ENCODE measurements around the gene NEB. TPM values are rescaled to one million over a fixed set of nuclear protein-coding genes. Genes with fewer than 3 reads are reported as not detected.

Gene NEB
- polyA plus RNA-seq, 1 of the 3 experiments (the other 2 are of a cell fraction), result 0.02 TPM

- Histone ChIP-seq H3K4me1 (ENCODE audit: control insufficient read depth in 1 of 2, insufficient read depth in 2 of 2, low read depth in 1 of 2, low read length in 1 of 2) (peaks cover 0 to 19% of the 10 kb centered on the region in 2 experiments; a peak in 2 of 4 replicates), H3K9me3 (no peaks in the 10 kb centered on the region), H3K4me2 (no peak overlapping the region), H3K27ac (ENCODE audit: low read depth in 2 of 2, low read length in 1 of 2) (no peak overlapping the region), H3F3A (replicated peaks; ENCODE audit: insufficient read depth) (no peaks in the 10 kb centered on the region), H4K20me1 (ENCODE audit: insufficient read depth) (no peaks in the 10 kb centered on the region), H3K79me2 (ENCODE audit: insufficient read depth) (no peaks in the 10 kb centered on the region), H3K9ac (no peak overlapping the region), H2AFZ (ENCODE audit: low read depth) (no peak overlapping the region), H3K4me3 (ENCODE audit: low read depth in 2 of 2, low read length in 1 of 2) (no peak overlapping the region), H3K36me3 (replicated peaks in 1 of 2; ENCODE audit: control insufficient read depth in 1 of 2, insufficient read depth in 2 of 2, low read length in 1 of 2) (no peaks in the 10 kb centered on the region), H3K27me3 (ENCODE audit: insufficient read depth) (no peaks in the 10 kb centered on the region), H3K9me2 (no peaks in the 10 kb centered on the region)
- 96% methylated on average over 3 of the region's 3 CpGs for WGBS (ENCODE audit: low lambda C conversion rate)
- no peak for DNase-seq
- ChIA-PET POLR2A (no interaction called here), CTCF (no interaction called here)
- no peak for TF ChIP-seq PBX3 (IDR thresholded peaks at IDR 0.05)
- TF ChIP-seq REST (IDR thresholded peaks at IDR 0.05; ENCODE audit: low read depth, low read length), result no peak
- no peak for TF ChIP-seq MXI1 (IDR thresholded peaks at IDR 0.05; ENCODE audit: low read depth, low read length)
- no peak for TF ChIP-seq RCOR1 (IDR thresholded peaks at IDR 0.05; ENCODE audit: low read length)
- no peak for TF ChIP-seq TEAD4 (IDR thresholded peaks at IDR 0.05; ENCODE audit: borderline replicate concordance, insufficient read depth)
- no peak for TF ChIP-seq EZH2phosphoT487 (IDR thresholded peaks at IDR 0.05; ENCODE audit: borderline replicate concordance, low read depth)
- no peak for TF ChIP-seq SMC3 (IDR thresholded peaks at IDR 0.05; ENCODE audit: low read depth, low read length)
- TF ChIP-seq SIN3A (IDR thresholded peaks at IDR 0.05; ENCODE audit: borderline replicate concordance, low read depth, low read length), result no peak
These were observed 26.9 kb upstream of the NEB start for GRCh38 chr2:151761193-151761592.

- ChIA-PET CTCF (no interaction called here), POLR2A (no interaction called here)
- DNase-seq, result no peak
- no peak for TF ChIP-seq FOXM1 (IDR thresholded peaks at IDR 0.05; ENCODE audit: low read depth)
- TF ChIP-seq MAX (IDR thresholded peaks at IDR 0.05; ENCODE audit: low read depth), result no peak
- TF ChIP-seq CHD2 (IDR thresholded peaks at IDR 0.05; ENCODE audit: low read length, partially characterized antibody), result no peak
- TF ChIP-seq PBX3 (IDR thresholded peaks at IDR 0.05), result no peak
- no peak for TF ChIP-seq MXI1 (IDR thresholded peaks at IDR 0.05; ENCODE audit: low read depth, low read length)
- no peak for TF ChIP-seq FOXJ3 (CRISPR knock-in tag; IDR thresholded peaks at IDR 0.05)
- no peak for TF ChIP-seq NRF1 (IDR thresholded peaks at IDR 0.05; ENCODE audit: low read depth, low read length)
- no peak for TF ChIP-seq GATA2 (CRISPR knock-in tag; IDR thresholded peaks at IDR 0.05)
- Histone ChIP-seq H3K4me2 (no peak overlapping the region), H3K27me3 (ENCODE audit: insufficient read depth) (no peaks in the 10 kb centered on the region), H3K9me2 (no peaks in the 10 kb centered on the region), H3K9ac (no peak overlapping the region), H3K9me3 (no peaks in the 10 kb centered on the region), H3K27ac (ENCODE audit: low read depth in 2 of 2, low read length in 1 of 2) (no peak overlapping the region), H3K4me3 (ENCODE audit: low read depth in 2 of 2, low read length in 1 of 2) (no peak overlapping the region), H2AFZ (ENCODE audit: low read depth) (no peak overlapping the region), H3K79me2 (ENCODE audit: insufficient read depth) (no peaks in the 10 kb centered on the region), H3F3A (replicated peaks; ENCODE audit: insufficient read depth) (no peaks in the 10 kb centered on the region), H3K36me3 (replicated peaks in 1 of 2; ENCODE audit: control insufficient read depth in 1 of 2, insufficient read depth in 2 of 2, low read length in 1 of 2) (no peaks in the 10 kb centered on the region), H4K20me1 (ENCODE audit: insufficient read depth) (no peaks in the 10 kb centered on the region), H3K4me1 (ENCODE audit: control insufficient read depth in 1 of 2, insufficient read depth in 2 of 2, low read depth in 1 of 2, low read length in 1 of 2) (peaks cover 0 to 19% of the 10 kb centered on the region in 2 experiments; a peak in 2 of 4 replicates)
- WGBS (ENCODE audit: low lambda C conversion rate), result 88% methylated on average over 10 of the region's 11 CpGs
These were observed 25.9 kb upstream of the NEB start for GRCh38 chr2:151760139-151760650.

Data from SK-N-SH (cell line).